ENCODE results near the gene WNK3. TPM values are rescaled to one million over a fixed set of nuclear protein-coding genes. Genes with fewer than 3 reads are reported as not detected.
"Not testable (repeated sequence)": the region's sequence is repeated elsewhere in the genome, so short reads cannot be mapped to it uniquely, and the experiment has no call there.

The WNK3 gene
- 1 to 10 TPM in 1 of 2 donors, under 1 TPM in 1; 0.11 to 1.3 TPM for total RNA-seq

DNA sequence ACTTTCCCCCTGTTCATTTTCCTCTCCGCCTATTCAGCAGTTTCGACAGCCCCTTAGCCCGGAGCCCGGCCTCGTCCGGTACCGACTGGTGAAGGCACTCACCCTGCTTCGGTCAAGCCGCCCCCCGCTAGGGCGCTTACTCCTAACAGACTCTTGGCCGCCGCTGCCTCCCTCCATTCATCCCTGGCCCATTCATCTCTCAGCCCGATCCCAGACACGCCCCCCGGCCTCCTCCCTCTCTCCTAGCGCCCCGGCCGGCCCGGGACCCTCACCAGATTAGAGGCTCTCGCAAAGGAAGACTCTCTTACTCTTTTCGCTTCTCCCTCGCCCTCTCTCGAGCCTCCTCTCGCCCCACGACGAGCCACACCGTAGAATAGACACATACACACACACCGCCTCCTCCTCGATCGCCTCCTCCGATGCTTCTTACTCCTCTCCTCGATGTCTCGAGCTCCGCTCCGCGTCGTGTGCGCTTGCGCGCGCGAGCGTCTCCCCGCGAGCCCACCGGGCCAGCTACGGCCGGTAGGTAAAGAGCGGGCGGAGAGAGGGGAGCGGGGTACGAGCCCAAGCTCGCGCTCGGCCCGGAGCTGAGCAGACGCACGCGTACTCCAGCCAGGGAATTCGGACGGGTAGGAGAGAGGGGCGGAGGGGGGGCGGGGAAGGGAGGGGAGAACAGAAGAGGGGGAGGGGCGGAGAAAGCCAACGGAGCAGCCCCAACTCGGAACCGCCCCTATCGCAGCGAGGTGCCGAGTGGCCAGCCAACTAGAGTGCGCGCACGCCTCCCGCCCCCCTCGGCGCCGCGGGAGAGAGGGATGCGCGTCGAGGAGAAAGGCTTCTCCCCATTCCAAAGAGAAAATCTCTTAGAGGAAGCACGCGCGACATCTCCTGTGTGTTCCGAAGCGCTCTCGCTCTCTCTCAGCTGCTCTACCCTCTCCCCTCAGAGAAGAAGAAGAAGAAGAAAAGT, at the start of gene WNK3:
WNK3 (minus strand) TSS at position 633 of the 964 bp plus-strand sequence.
- H3K4me1 Mint-ChIP-seq: peaks cover 12% of the 10 kb centered on the region
- H3K27ac Mint-ChIP-seq: peak within 1 kb of the TSS; percentile 70
- peak within 1 kb of the TSS; percentile 89 for H3K4me3 Mint-ChIP-seq
- H3K27me3 Mint-ChIP-seq: peaks cover 16% of the 10 kb centered on the region
- H3K36me3 Mint-ChIP-seq (ENCODE audit: low read depth): peaks cover 5% of the 10 kb centered on the region
- peak; percentile 82 for ATAC-seq (replicated peaks)
- no peaks in the 10 kb centered on the region for H3K9me3 Mint-ChIP-seq

GRCh38 chrX:54407266-54407665, 49.4 kb upstream of the WNK3 start:
- Mint-ChIP-seq H3K36me3 (ENCODE audit: low read depth) (no peaks in the 10 kb centered on the region), H3K9me3 (no peaks in the 10 kb centered on the region), H3K4me1 (no peaks in the 10 kb centered on the region), H3K27me3 (peaks cover 8% of the 10 kb centered on the region), H3K4me3 (no peak overlapping the region), H3K27ac (no peak overlapping the region)
- ATAC-seq (replicated peaks): no peak

GRCh38 chrX:54397113-54397512, 39.3 kb upstream of the WNK3 start:
- no peaks in the 10 kb centered on the region for H3K36me3 Mint-ChIP-seq (ENCODE audit: low read depth)
- H3K4me3 Mint-ChIP-seq: no peak overlapping the region
- no peaks in the 10 kb centered on the region for H3K9me3 Mint-ChIP-seq
- no peak for ATAC-seq (replicated peaks)
- no peak overlapping the region for H3K27ac Mint-ChIP-seq
- H3K4me1 Mint-ChIP-seq: no peaks in the 10 kb centered on the region
- no peaks in the 10 kb centered on the region for H3K27me3 Mint-ChIP-seq

- no peak overlapping the region for H3K27ac Mint-ChIP-seq
- no peak for ATAC-seq (replicated peaks)
- H3K36me3 Mint-ChIP-seq (ENCODE audit: low read depth): no peaks in the 10 kb centered on the region
- H3K4me3 Mint-ChIP-seq: no peak overlapping the region
- H3K27me3 Mint-ChIP-seq: no peaks in the 10 kb centered on the region
- H3K9me3 Mint-ChIP-seq: no peaks in the 10 kb centered on the region
- no peaks in the 10 kb centered on the region for H3K4me1 Mint-ChIP-seq
Observed at GRCh38 chrX:54386314-54386713, 28.5 kb upstream of the WNK3 start.

DNA sequence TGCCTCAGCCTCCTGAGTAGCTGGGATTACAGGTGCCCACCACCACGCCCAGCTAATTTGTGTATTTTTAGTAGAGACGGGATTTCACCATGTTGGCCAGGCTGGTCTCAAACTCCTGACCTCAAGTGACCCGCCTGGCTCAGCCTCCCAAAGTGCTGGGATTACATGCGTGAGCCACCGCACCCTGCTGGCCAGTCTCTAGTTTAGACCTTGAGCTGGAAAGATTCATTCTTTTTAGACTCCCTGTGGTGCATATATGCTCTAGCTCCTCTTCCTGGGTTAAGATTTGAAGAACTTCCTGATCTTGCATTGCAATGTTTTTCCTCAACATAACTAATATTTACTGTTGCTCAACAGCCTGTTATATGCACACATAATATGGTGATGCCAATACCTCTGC, 26.8 kb upstream of the WNK3 start:
- not testable (repeated sequence) for H3K36me3 Mint-ChIP-seq (ENCODE audit: low read depth); H3K27me3 Mint-ChIP-seq; H3K9me3 Mint-ChIP-seq; ATAC-seq (replicated peaks); H3K4me3 Mint-ChIP-seq; H3K4me1 Mint-ChIP-seq; H3K27ac Mint-ChIP-seq

DNA sequence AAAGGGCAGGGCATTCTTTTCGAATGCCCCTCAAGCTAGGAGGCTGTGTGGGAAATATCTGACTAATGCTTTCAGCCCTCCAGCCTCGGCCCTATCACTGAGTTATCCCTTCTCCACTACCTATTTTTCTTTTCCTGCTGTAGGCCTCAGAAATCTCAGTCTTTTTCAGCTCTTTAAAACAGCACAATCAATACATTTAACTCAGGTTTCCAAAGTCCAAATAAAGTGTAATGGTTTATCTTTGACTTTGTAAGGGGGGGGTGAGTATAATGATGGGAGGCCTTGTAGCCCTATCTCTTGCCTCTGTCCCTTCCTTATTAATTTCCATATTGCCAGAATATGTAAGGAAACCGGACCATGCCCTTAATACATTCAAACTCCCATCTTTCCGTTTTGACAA, 1.6 kb upstream of the WNK3 start:
- Mint-ChIP-seq H3K4me3 (peak overlapping the region; percentile 89), H3K9me3 (no peaks in the 10 kb centered on the region), H3K4me1 (peaks cover 12% of the 10 kb centered on the region), H3K27ac (no peak overlapping the region), H3K36me3 (ENCODE audit: low read depth) (peaks cover 5% of the 10 kb centered on the region), H3K27me3 (peaks cover 16% of the 10 kb centered on the region)
- no peak for ATAC-seq (replicated peaks)

DNA sequence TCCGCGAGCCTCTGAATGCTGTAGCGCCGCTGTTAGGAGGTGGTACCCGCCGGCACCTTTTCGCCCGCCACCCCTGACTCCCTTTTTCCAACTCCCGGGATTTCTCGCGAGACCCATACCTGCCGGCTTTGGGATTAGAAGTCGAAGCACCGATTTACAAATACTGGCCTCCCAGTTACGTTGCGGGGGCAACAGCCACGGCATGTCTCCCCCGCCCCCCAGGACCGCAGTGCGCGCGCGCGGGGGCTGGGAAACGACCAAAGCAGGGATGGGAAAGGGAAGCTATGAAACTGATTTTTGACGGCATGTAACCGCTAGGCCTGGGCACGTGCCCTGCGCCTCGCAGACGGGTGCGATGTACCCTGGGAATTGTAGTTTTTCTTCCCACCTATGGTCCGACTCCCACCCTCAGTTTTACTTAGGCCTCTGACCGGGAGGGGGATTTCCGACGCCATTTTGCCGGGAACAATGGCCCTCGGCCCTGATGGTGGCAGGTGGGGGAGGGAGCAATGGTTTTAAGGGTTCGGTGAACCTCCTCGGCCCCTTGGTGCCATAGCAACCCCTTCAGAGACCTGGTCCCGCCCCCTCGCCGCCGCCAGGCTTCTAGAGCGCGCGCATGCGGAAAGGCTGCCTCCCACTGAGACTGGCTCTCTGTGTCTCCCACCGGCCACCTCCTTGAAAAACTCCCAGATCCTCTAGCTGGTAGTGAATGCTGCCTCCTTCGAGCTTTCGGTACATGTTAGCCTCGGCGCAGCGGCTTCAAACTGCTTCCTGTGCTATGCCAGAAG, 772 bp upstream of the WNK3 start:
- H3K4me3 Mint-ChIP-seq: peak overlapping the region; percentile 89
- no peak overlapping the region for H3K27ac Mint-ChIP-seq
- peaks cover 12% of the 10 kb centered on the region for H3K4me1 Mint-ChIP-seq
- H3K9me3 Mint-ChIP-seq: no peaks in the 10 kb centered on the region
- peaks cover 5% of the 10 kb centered on the region for H3K36me3 Mint-ChIP-seq (ENCODE audit: low read depth)
- peak; percentile 44 for ATAC-seq (replicated peaks)
- H3K27me3 Mint-ChIP-seq: peaks cover 16% of the 10 kb centered on the region

- peaks cover 11% of the 10 kb centered on the region for H3K4me1 Mint-ChIP-seq
- no peaks in the 10 kb centered on the region for H3K9me3 Mint-ChIP-seq
- peaks cover 11% of the 10 kb centered on the region for H3K27me3 Mint-ChIP-seq
- no peak for ATAC-seq (replicated peaks)
- no peak overlapping the region for H3K4me3 Mint-ChIP-seq
- H3K27ac Mint-ChIP-seq: no peak overlapping the region
- H3K36me3 Mint-ChIP-seq (ENCODE audit: low read depth): peaks cover 5% of the 10 kb centered on the region
Observed at GRCh38 chrX:54352677-54353076, 5.2 kb downstream of the WNK3 start.

DNA sequence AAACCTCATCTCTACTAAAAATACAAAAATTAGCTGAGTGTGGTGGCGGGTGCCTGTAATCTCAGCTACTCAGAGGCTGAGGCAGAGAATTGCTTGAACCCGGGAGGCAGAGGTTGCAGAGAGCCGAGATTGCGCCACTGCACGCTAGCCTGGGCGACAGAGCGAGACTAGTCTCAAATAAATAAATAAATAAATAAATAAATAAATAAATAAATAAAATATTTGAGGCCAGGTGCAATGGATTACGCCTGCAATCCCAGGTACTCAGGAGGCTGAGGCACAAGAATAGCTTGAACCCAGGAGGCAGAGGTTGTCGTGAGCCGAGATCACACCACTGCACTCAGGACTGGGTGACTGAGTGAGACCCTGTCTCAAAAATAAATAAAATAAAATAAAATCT, 20.5 kb downstream of the WNK3 start:
- ATAC-seq (replicated peaks); H3K27me3 Mint-ChIP-seq; H3K36me3 Mint-ChIP-seq (ENCODE audit: low read depth); H3K4me1 Mint-ChIP-seq; H3K27ac Mint-ChIP-seq; H3K9me3 Mint-ChIP-seq; H3K4me3 Mint-ChIP-seq: not testable (repeated sequence)

DNA sequence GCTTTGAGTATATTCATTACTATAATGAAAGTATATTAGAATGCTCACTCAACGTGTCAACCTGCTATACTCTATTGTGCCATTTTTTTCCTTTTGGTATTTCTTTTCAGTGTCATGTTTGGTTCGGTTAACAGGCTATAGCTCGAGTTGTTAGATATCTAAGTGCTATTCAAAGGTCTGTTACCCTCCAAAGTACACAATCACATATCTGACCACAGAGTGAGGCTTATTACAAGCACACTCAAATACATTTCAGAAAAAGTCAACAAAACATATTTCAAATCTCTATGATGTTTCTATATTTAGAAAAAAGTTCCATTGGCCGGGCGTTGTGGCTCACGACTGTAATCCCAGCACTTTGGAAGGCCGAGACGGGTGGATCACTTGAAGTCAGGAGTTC, 32.8 kb downstream of the WNK3 start:
- Mint-ChIP-seq H3K27ac (no peak overlapping the region), H3K4me1 (no peaks in the 10 kb centered on the region), H3K4me3 (no peak overlapping the region), H3K36me3 (ENCODE audit: low read depth) (no peaks in the 10 kb centered on the region), H3K27me3 (no peaks in the 10 kb centered on the region), H3K9me3 (no peaks in the 10 kb centered on the region)
- no peak for ATAC-seq (replicated peaks)

DNA sequence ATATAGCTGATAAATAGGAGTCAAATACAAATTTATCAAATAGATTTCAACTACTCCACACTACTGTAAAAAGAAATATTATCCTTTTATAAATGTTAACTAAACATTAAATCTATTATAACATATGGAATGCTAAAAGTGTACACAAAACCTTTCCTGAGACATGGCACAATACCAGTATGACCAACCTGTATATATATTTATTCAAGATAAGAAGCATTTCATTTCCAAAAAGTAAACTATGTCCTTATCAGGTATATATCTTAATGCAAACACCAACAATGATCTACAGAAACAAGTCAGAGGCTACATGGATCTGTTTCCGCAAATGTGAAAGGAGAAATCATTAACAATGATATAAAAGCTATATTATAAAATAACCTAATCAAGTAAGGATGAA, 37.8 kb downstream of the WNK3 start:
- Mint-ChIP-seq H3K4me1 (no peaks in the 10 kb centered on the region), H3K9me3 (no peaks in the 10 kb centered on the region), H3K4me3 (no peak overlapping the region), H3K36me3 (ENCODE audit: low read depth) (no peaks in the 10 kb centered on the region), H3K27ac (no peak overlapping the region), H3K27me3 (no peaks in the 10 kb centered on the region)
- ATAC-seq (replicated peaks): no peak

- no peak overlapping the region for H3K27ac Mint-ChIP-seq
- ATAC-seq (replicated peaks): no peak
- no peak overlapping the region for H3K4me3 Mint-ChIP-seq
- H3K4me1 Mint-ChIP-seq: no peaks in the 10 kb centered on the region
- H3K27me3 Mint-ChIP-seq: no peaks in the 10 kb centered on the region
- no peaks in the 10 kb centered on the region for H3K9me3 Mint-ChIP-seq
- H3K36me3 Mint-ChIP-seq (ENCODE audit: low read depth): no peaks in the 10 kb centered on the region
Observed at GRCh38 chrX:54306379-54306778, 51.5 kb downstream of the WNK3 start.

GRCh38 chrX:54301516-54301915, 56.3 kb downstream of the WNK3 start:
- H3K27ac Mint-ChIP-seq: no peak overlapping the region
- no peaks in the 10 kb centered on the region for H3K9me3 Mint-ChIP-seq
- ATAC-seq (replicated peaks): no peak
- H3K27me3 Mint-ChIP-seq: no peaks in the 10 kb centered on the region
- H3K4me1 Mint-ChIP-seq: no peaks in the 10 kb centered on the region
- H3K4me3 Mint-ChIP-seq: no peak overlapping the region
- no peaks in the 10 kb centered on the region for H3K36me3 Mint-ChIP-seq (ENCODE audit: low read depth)

- no peaks in the 10 kb centered on the region for H3K4me1 Mint-ChIP-seq
- no peak overlapping the region for H3K4me3 Mint-ChIP-seq
- H3K27me3 Mint-ChIP-seq: no peaks in the 10 kb centered on the region
- H3K36me3 Mint-ChIP-seq (ENCODE audit: low read depth): no peaks in the 10 kb centered on the region
- ATAC-seq (replicated peaks): no peak
- H3K27ac Mint-ChIP-seq: no peak overlapping the region
- H3K9me3 Mint-ChIP-seq: no peaks in the 10 kb centered on the region
Observed at GRCh38 chrX:54294306-54294705, 63.5 kb downstream of the WNK3 start.

DNA sequence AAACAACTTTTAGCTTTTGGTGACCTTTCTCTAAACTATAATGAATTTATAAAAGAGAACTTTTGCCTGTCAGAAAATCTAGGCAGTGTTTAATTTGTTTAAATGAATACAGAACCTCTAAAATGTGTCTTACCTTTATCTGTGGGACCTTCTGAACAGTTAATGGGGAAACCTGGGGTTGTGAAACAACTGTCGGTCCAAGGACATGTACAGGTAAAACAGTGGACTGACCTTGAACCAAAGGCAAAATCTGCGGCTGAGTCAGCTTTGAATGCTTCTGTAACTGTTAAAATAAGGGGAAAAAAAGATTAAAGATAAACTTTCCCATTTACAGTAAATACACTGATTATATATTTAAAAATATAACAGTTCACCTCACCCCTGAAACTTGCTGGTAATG, 65.1 kb downstream of the WNK3 start:
- no peaks in the 10 kb centered on the region for H3K27me3 Mint-ChIP-seq
- H3K4me3 Mint-ChIP-seq: no peak overlapping the region
- ATAC-seq (replicated peaks): no peak
- H3K27ac Mint-ChIP-seq: no peak overlapping the region
- no peaks in the 10 kb centered on the region for H3K4me1 Mint-ChIP-seq
- H3K36me3 Mint-ChIP-seq (ENCODE audit: low read depth): no peaks in the 10 kb centered on the region
- no peaks in the 10 kb centered on the region for H3K9me3 Mint-ChIP-seq
